Skin epidermis (tissue), 12 donors: ENCODE measurements around the gene SEPTIN3.

Source experiments
- H3K27ac ChIP-seq, 21 experiments: fragments of 200-600 bp; sonication (generic) in 11 of 21; one replicate each; pipeline ENCODE4 v1.5.0; 2020; ENCODE audit warnings: mild to moderate bottlenecking in 3 of 21, inconsistent platforms in 2 of 21, moderate library complexity in 2 of 21
- H3K4me3 ChIP-seq, 7 experiments: fragments of 200-600 bp; sonication (generic) in 2 of 7; one replicate each; pipeline ENCODE4 v1.5.0; 2020; ENCODE audit warnings: inconsistent platforms in 2 of 7, mild to moderate bottlenecking in 2 of 7, moderate library complexity in 1 of 7

SEPTIN3 gene

DNA sequence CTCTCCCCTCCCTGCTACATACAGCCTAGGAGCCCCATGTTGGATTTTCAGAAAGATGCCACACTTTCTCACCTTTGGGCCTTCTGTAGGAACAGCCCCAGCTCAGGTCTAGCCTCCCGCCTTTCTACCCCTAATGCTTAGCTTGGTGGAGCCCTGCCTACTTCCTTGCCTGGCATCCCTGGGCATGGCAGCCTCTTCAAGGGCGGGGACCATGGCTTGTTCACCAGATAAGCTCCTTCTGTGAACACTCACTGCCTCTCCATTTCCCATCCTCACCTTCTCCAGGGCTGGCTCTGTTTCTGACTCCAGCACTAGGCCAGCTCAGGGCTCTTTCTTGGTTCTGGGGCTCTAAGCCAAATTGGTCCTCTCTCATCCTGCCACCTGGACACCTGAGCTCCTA lies 1.4 kb downstream of the SEPTIN3 start:
- Histone ChIP-seq H3K27ac (no peak overlapping the region), H3K4me3 (no peak overlapping the region)

DNA sequence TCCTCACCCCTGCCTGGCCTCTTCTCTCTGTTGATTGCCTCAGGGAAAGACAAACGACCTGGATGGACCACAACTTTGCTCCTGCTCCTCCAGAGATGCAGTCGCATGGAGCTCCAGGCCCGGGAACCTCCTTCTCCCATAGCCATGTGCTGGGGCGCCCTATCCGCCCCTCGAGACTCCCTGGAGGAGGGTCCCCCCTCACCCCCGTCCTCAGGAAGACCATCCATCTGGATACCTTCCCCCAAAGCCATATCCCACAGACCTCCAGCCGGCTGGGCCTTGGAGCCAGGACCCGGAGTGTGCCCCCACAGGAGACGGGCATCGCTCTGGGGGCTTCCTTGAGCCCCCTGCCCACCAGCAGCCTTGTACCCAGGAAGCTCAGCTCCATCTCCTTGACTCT lies 2.2 kb downstream of the SEPTIN3 start:
- H3K27ac ChIP-seq: no peak overlapping the region
- no peak overlapping the region for H3K4me3 ChIP-seq

DNA sequence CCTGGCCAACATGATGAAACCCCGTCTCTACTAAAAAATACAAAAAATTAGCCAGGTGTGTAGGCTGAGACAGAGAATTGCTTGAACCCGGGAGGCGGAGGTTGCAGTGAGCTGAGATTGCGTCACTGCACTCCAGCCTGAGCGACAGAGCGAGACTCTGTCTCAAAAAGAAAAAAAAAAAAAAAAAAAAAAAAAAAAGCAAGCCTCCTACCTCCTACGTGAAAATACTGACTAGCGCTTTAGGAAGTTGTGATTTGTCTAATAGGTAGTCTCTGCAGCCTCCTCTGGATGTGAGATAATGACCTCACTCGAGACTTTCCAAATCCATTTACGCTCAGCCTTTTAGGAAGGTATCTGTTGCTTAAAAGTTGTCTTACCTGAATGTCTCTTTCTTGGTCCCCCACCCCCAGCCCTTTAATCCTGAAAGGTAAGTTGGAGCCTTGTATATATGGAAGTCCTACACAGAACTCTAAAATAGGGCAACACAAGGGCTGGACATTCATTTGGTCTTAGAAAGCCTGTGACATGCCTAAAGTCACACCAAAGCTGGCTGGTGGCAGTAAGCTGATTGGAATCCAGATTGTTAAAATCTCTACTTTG lies 5.5 kb downstream of the SEPTIN3 start:
- H3K4me3 ChIP-seq: no peak overlapping the region

DNA sequence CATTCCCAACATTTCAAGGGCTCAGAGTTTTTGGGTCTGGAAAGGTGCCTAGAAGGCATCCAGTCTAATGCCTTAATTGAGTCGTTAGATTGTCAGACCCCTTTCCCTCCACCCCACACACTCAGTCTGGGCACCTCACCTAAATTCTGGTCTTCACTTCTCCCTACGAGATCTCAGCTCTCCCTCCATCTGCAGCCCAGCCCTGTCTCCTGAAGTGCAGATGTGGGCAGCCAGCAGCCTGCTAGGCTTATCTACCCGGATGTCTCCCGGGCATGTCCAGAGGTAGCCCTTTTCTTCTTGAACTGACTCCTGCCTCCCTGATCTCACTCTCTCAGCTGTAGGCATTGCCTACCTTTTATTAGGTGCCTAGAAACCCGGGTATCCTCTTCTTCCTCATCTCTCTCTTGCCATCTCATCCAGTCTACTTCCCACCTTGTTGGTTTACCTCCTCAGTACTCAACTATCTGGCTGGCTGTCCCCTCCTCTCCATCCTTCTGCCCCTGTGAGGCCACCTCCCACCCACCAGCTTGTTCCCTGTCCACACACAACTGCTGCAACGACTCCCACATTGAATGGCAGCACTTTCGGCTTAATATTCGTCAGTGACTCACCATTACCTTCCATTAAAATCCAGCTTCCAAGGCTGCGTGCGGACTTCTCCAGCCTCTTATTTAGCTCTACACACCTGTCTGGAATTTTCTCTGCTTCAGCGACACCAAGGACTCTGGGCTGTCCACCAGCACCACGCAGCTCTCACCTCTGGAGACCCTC lies 6.2 kb downstream of the SEPTIN3 start:
- no peak overlapping the region for H3K27ac ChIP-seq
- H3K4me3 ChIP-seq: no peak overlapping the region

More for the DNA sequence above, 5.5 kb downstream of the SEPTIN3 start:
- H3K27ac ChIP-seq: no peak overlapping the region

DNA sequence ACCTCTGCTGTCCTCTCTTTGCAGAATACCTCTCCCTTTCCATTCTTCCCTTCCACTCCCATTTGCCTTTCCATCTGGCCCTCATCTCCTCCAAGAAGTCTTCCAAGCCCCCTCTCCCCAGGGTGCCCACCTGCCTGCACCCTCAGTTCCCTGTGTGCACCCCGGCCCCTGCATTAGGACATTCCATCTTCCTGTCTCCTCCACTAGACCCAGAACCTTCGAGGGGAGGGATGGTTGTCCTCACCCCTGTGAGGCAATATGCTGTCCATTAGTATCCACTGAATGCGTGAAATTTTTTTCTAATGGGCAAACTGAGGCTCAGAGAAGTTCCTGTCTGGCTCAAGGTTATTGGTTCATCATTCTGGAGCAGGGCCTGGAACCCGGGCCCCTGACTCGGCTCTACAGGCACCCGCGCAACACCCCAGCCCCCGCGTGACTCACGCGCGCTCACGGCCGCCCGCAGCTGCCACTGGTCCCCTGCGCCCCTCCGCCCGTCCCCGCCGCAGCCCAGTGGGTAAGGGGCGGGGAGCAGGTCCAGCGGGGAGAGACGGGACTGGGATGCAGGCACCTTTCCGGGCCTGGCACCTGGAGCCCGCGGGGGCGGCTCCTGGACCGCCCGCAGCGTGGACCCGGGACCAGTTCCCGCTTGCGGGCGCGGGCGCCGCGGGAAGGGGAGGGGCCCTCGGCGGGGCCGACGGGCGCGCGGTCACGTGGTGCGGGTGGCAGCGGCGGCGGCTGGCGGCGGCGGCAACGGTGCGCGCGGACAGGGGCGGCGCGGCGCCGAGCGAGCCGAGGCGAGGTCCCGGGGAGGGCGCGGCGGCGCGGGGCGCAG lies 7.0 kb downstream of the SEPTIN3 start:
- H3K27ac ChIP-seq: no peak overlapping the region
- H3K4me3 ChIP-seq: peak overlapping the region; percentile 27 to 57 (median 36)

DNA sequence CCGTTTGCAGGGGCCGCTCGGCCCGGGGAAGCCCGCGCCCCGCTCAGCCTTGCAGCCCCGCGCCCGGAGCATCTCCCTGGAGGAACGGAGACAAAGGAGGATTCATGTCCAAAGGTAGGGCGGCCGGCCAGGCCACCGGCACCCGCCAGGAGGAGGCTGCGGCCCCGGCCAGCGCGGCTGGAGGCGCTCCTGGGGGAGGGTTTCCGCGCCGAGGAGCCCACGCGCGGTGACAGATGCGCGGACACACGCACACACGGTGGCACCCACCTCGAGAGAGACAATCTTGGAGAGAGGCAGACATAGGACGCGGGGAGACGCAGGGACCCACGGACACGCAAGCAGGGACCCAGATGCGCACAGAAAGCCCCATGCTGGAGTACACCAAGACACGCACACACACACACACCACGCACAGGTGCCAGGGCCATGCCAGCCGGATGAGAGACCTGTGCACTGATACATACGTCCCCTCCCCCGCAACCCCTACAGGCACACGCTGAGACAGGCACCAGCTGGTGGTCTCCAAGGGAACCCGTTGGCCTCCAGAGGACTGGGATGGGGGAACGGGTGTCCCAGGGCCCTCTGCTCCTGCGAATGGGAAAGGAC lies 7.8 kb downstream of the SEPTIN3 start:
- H3K27ac ChIP-seq: no peak overlapping the region

DNA sequence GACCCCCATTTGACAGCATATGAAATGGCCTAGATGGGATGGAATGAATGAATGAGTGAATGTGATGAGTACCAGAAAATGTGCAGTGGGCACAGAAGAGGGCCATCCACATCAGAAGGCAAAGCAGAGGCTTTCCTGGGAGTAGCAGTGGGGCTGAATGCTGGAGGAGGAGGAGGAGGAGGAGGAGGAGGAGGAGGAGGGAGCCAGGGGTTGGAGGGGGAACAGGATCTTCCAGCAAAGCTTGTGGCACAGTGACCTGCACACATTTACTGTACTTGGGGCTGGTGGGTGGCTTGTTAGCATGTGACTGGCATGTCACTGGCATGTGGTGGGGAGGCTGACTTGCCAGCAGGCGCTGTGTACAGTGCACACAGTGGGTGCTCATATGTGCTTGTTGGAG lies 9.5 kb downstream of the SEPTIN3 start:
- H3K27ac ChIP-seq: no peak overlapping the region
- H3K4me3 ChIP-seq: no peak overlapping the region

More for the DNA sequence above, 7.8 kb downstream of the SEPTIN3 start:
- peak overlapping the region in 6 of 7 experiments; percentile 14 to 57 (median 38) for H3K4me3 ChIP-seq

DNA sequence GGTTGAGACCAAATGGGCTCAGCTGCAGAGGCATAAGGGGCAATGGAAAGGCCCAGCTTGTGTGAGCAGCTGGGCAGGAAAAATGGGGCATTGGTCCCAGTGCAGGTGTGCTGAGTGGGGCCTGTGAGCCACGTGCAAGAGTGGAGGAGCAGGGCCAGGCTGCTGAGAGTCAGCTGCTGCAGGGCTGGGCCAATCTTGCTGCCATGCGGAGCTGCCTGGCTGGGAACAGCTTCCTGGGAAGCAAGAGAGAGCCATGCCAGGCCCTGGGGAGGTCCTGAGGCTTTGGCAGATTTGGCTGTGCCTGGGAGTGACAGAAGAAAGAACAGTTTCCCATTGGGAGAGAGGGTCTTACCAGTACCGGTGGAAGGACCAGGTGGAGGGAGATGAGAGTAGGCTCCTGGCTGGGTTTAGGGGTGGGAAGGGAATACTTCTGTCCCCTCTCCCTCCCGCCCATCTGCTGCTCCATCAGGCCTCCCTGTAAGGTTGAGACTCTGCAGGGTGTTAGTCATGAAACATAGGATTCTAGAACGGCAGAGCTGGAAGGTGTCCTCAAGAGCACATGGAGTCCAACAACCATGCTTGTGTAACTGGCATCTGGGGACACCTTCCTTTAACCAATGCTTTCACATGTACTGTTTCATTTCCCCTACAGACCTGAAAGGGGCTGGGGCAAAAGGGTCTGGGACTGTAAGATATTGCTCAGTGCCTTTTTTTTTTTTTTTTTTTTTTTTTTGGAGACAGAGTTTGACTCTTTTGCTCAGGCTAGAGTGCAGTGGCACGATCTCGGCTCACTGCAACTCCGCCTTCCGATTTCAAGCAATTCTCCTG lies 10.4 kb downstream of the SEPTIN3 start:
- Histone ChIP-seq H3K4me3 (no peak overlapping the region), H3K27ac (no peak overlapping the region)

DNA sequence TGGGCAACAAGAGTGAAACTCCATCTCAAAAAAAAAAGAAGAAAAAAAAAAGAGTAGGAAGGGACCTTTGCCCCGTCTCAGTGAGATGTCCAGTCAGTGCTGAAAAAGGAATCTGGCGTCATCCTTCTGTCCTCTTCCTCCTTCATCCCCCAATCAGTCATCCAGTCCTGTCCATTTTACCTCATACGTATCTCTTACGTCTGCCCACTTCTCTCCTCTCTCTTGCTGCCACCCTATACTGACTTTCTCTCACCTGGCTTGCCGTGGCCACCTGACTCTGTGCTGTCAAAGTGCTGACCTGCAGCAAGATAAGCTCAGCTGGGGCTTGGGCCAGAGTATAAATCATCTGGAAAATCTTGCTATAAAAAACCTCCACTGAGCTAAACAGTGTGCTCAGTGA lies 13.6 kb downstream of the SEPTIN3 start:
- Histone ChIP-seq H3K27ac (peak overlapping the region in 2 of 21 experiments; percentile 2 to 42), H3K4me3 (no peak overlapping the region)

DNA sequence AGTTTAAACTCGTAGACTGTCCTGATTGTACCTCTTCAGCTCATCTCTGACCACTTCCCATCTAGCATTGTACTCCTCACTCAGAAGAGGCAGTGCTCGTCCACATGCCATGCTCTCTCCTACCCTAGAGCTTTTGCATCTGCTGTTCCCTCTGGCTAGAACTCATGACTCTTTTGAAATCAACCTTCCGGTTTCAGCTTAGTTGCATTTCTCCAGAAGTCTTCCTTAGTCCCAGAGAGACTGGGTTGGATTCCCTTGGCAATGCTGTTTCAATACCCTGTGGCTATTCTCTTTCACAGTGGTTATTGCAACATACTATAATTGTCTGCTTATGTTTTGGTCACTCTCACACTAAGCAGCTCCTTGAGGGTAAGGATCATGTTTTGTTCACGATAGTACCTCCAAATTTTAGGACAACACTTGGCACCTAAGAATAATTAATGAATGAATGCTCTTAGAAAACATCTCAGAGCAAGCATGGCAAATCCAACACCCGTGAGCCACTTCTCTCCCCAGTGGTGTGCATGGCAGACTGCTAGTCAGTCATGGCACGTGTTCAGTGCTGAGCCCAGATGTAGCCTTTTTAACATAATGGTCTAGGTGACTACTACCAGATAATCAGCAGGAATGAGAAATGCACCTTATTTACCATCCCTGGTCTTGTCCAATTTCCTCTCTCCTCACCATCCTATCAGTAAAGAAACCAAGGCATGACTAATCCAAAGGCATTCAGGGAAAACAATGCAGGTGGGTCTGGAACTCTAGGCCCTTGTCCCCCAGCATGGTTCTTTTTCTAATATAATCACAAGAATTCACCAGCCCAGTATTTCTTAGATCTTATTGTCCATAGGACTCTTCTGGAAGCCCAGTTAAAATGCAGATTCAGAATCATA lies 14.5 kb downstream of the SEPTIN3 start:
- Histone ChIP-seq H3K4me3 (no peak overlapping the region), H3K27ac (peak overlapping the region in 2 of 21 experiments; percentile 2 to 20)

DNA sequence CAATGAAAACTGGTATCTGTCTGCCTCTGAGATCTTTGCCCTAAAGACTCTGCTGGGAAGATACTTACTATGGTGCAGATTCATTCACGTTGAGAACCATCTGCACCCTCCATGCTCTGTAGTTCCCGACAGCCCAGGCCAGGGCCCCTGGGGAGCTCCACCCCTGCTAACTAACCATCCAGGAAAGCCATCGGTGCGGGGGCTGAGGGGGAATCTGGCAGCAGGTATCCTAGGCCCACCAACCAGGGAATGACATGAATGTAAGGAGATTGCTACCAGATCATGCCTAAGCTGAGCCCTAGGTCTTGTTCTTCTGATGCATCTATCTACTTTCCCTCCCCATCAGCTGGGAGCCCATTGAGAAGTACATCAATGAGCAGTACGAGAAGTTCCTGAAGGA lies 18.0 kb downstream of the SEPTIN3 start:
- Histone ChIP-seq H3K27ac (no peak overlapping the region), H3K4me3 (no peak overlapping the region)

DNA sequence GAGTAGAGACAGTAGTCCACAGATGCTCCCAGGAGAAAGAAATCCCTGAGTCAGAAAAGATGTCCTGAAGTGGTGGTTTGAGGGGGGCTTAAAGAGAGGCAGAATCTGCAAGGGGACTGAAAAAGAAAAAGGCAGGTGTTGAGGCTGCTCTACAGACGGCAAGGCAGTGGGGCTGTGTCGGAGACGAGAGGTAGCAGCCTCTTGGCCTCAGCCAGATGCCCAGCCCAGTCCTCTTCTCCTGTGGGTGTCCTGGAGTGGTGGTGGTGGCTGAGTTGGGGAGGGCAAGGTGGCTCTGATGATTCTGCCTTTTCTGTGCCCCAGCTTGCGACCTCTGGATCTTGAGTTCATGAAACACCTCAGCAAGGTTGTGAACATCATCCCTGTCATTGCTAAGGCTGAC lies 20.0 kb downstream of the SEPTIN3 start:
- Histone ChIP-seq H3K27ac (no peak overlapping the region), H3K4me3 (no peak overlapping the region)

DNA sequence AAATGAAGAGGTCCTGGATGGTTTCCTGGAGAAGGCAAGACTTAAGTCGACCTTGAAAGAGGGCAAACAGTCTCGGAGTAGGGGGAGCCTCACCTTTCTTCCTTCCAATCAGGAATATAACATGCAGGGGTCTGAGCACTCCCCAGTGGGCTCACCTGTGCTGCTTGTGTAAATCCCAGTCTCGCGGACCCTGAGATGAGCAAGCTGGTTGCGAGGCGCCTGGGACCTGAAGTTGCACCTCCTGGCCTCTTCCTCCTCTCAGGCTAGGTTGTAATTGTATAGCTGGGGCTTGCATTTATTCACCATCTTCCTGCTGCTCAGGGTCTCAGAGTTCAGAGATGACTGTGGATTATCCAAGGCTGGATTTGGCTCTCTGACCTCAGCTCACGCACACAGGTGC lies 21.9 kb downstream of the SEPTIN3 start:
- Histone ChIP-seq H3K4me3 (no peak overlapping the region), H3K27ac (no peak overlapping the region)

DNA sequence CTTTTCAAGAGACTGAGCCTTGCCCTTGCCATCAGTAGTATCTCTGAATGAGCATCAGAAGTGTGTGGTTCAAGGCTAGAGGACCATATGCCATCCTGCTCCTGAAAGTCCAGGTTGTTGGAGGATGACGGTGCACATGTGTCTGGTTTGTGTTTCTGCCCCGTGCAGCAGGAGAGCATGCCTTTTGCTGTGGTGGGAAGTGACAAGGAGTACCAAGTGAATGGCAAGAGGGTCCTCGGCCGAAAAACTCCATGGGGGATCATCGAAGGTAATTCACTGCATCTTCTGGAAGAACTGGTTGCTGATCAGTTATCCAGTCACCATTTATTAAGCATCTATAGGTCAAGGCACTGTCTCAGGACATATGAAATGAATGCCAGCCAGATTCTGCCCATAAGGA lies 23.3 kb downstream of the SEPTIN3 start:
- Histone ChIP-seq H3K4me3 (no peak overlapping the region), H3K27ac (no peak overlapping the region)

DNA sequence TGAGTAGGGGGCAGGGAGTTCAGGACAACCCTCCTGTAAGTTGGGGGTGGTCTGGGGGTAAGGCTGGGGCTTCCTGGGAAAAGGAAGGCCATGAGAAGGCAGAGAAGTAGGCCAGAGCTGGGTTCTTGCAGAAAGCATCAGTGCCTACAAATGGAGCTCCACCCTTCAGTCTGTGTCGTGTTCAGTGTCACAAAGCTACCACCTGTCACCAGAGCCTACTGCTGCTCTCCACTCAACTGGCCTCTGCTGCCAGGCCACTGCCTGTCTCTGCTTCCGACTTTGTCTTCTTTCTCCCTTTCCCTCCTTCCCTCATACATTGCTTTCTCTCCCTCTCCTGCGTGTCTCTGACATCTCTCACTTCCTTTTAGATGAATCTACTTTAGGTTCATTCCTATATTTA lies 26.0 kb downstream of the SEPTIN3 start:
- H3K4me3 ChIP-seq: no peak overlapping the region
- no peak overlapping the region for H3K27ac ChIP-seq

DNA sequence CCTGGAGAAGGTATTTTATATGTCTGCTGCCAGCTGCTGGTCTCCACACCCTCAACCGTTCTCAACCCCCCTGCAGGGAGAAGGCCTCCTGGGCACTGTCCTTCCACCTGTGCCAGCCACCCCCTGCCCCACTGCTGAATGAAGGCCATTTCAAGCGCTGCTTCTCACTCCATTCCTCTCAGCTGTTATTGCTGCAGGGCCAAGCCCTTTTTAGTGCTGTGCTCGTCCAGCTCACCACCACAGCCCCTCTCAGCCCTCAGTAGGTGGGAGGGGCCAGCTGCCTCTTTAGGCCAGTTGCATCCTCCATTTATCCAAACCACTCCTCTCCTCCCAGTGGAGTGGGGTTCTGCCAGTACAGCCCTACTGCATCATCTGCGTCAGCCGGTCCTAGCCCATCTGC lies 27.6 kb downstream of the SEPTIN3 start:
- no peak overlapping the region for H3K27ac ChIP-seq
- H3K4me3 ChIP-seq: no peak overlapping the region

DNA sequence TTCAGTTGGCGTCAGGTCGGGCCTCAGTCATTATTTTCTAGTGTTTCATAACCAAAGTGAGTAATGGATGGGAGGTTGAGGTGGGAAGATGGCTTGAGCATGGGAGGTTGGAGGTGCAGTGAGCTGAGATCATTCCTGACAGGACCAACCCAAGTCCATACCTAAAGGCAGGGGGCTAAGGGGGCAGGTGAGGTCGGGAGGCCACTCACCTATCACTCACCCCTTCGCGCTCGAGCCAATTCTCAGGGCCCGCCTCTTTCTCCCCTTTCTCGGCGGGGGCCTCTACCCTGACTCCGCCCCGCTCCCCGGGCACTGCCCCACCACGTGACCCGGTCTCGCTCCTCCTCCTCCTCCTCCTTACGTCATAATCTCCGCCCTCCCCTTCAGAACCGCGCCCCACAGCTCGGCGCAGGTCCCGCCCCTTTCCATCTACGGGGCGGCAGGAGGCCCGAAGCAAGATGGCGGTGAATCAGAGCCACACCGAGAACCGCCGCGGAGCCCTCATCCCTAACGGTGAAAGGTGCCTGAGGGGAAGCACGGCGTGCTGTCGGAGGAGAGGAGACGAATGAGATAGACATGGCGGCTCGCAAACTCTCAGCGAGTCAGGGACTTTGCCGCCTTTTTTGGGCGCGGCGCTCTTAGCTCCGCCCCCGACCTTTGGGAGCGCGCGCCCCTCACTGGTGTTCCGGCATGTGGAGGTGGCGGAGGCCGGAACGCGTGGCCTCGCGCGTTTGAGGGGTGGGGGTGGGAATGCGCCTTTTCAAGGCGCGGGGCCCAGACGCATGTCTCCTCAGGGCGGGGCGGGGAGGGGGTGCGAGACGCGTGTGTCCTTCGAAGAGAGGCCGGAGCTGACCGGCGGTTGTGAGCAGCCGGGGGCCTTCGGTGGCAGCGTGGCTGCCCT lies 29.4 kb downstream of the SEPTIN3 start, which contains the start of gene WBP2NL:
Gene WBP2NL (plus strand): TSS at position 428 of the 901 bp plus-strand sequence. CDS start 31 bp downstream, at position 459.
- peak within 1 kb of the TSS; percentile 27 to 57 (median 50) for H3K4me3 ChIP-seq
- H3K27ac ChIP-seq: peak within 1 kb of the TSS in 17 of 21 experiments; percentile 4 to 78 (median 62)
